Neural progenitor cell (in vitro differentiated cells): ENCODE data around the gene CCDC97. TPM values are rescaled to one million over a fixed set of nuclear protein-coding genes. Genes with fewer than 3 reads are reported as not detected.

ENCODE experiments used
- DNase-seq: peaks from one replicate; pipeline ENCODE4 v3.0.0-alpha.2; 2016; ENCODE audit warnings: low spot score
- H2AFZ ChIP-seq: fragments of 200-600 bp; sonication (generic); replicated peaks from 2 replicates; pipeline ENCODE4 v1.6.1; 2016; ENCODE audit warnings: antibody characterized with exemption
- H3F3A ChIP-seq: fragments of 200-600 bp; sonication (generic); 2 replicates; pipeline ENCODE4 v1.6.1; 2016; ENCODE audit warnings: antibody characterized with exemption, low read depth
- H3K27ac ChIP-seq: fragments of 200-600 bp; sonication (generic); 2 replicates; pipeline ENCODE4 v1.5.1; 2016; ENCODE audit warnings: mild to moderate bottlenecking
- H3K27me3 ChIP-seq: fragments of 200-600 bp; sonication (generic); 2 replicates; pipeline ENCODE4 v1.6.1; 2016; ENCODE audit warnings: mild to moderate bottlenecking, moderate library complexity
- H3K36me3 ChIP-seq: fragments of 200-600 bp; sonication (generic); 2 replicates; pipeline ENCODE4 v1.5.1; 2016
- H3K4me1 ChIP-seq: fragments of 200-600 bp; sonication (generic); 2 replicates; pipeline ENCODE4 v1.6.1; 2016; ENCODE audit warnings: mixed run types
- H3K4me2 ChIP-seq: fragments of 200-600 bp; sonication (generic); 2 replicates; pipeline ENCODE4 v1.6.1; 2016
- H3K4me3 ChIP-seq: fragments of 200-600 bp; sonication (generic); 2 replicates; pipeline ENCODE4 v1.5.1; 2016
- H3K79me2 ChIP-seq: fragments of 200-600 bp; sonication (generic); 2 replicates; pipeline ENCODE4 v1.6.1; 2016; ENCODE audit warnings: low read depth
- H3K9ac ChIP-seq: fragments of 200-600 bp; sonication (generic); 2 replicates; pipeline ENCODE4 v1.6.1; 2016
- H3K9me3 ChIP-seq: fragments of 200-600 bp; sonication (generic); 2 replicates; pipeline ENCODE4 v1.5.1; 2016; ENCODE audit warnings: low read depth
- H4K20me1 ChIP-seq: fragments of 200-600 bp; sonication (generic); 2 replicates; pipeline ENCODE4 v1.6.1; 2016; ENCODE audit warnings: low read depth
- H3K27ac Mint-ChIP-seq: 3 replicates; pipeline ENCODE4 v1.8.0; 2021; ENCODE audit warnings: mixed read lengths
- H3K27me3 Mint-ChIP-seq: 2 replicates; pipeline ENCODE4 v1.8.0; 2022; ENCODE audit warnings: low read depth, mild to moderate bottlenecking, inconsistent platforms, moderate library complexity, mixed read lengths; ENCODE audit not compliant: insufficient read depth
- H3K36me3 Mint-ChIP-seq: 3 replicates; pipeline ENCODE4 v1.8.0; 2021; ENCODE audit warnings: mixed read lengths
- H3K4me1 Mint-ChIP-seq: 3 replicates; pipeline ENCODE4 v1.8.0; 2021; ENCODE audit warnings: mixed read lengths
- H3K4me3 Mint-ChIP-seq: 3 replicates; pipeline ENCODE4 v1.8.0; 2021; ENCODE audit warnings: mild to moderate bottlenecking, moderate library complexity, mixed read lengths
- H3K9me3 Mint-ChIP-seq: 3 replicates; pipeline ENCODE4 v1.8.0; 2020; ENCODE audit warnings: mixed read lengths
- CTCF ChIP-seq: fragments of 200-600 bp; sonication (generic); IDR thresholded peaks from 2 replicates; pipeline ENCODE4 v1.5.1; 2017; ENCODE audit warnings: antibody characterized with exemption, mild to moderate bottlenecking
- EZH2 ChIP-seq: fragments of 200-600 bp; sonication (generic); IDR thresholded peaks from 2 replicates; pipeline ENCODE4 v1.6.1; 2017; ENCODE audit warnings: antibody characterized with exemption, mild to moderate bottlenecking, moderate library complexity
- EZH2phosphoT487 ChIP-seq: fragments of 200-600 bp; sonication (generic); IDR thresholded peaks from 2 replicates; pipeline ENCODE4 v1.6.1; 2017; ENCODE audit warnings: antibody characterized with exemption
- small RNA-seq: library from RNA; depleted of rRNA; stranded (forward); fragments of <200 nt; gene quantifications from one replicate; pipeline ENCODE3, GENCODE V24; 2015
- total RNA-seq: library from RNA; depleted of rRNA; stranded (reverse); fragments of >200 nt; gene quantifications from 2 replicates; pipeline ENCODE4 v1.2.3, GENCODE V29; 2015; ENCODE audit warnings: low replicate concordance

The CCDC97 gene
- total RNA-seq, 1 donor from 2014 or later: 19.1 TPM

- Mint-ChIP-seq H3K27me3 (peaks cover 6% of the 10 kb centered on the region), H3K4me1 (peaks cover 4% of the 10 kb centered on the region), H3K9me3 (no peaks in the 10 kb centered on the region), H3K4me3 (no peak overlapping the region), H3K27ac (no peak overlapping the region), H3K36me3 (peaks cover 3% of the 10 kb centered on the region)
- no peak overlapping the region for H3K9ac ChIP-seq
- peaks cover 2% of the 10 kb centered on the region for H3K79me2 ChIP-seq
- no peaks in the 10 kb centered on the region for H4K20me1 ChIP-seq
- DNase-seq: no peak
- TF ChIP-seq EZH2 (no peak), CTCF (no peak), EZH2phosphoT487 (no peak)
- no peak overlapping the region for H3K4me3 ChIP-seq
- no peaks in the 10 kb centered on the region for H3K9me3 ChIP-seq
- H3K4me1 ChIP-seq: no peaks in the 10 kb centered on the region
- no peaks in the 10 kb centered on the region for H3K27me3 ChIP-seq
- H3K4me2 ChIP-seq: no peak overlapping the region
- no peak overlapping the region for H2AFZ ChIP-seq
- no peaks in the 10 kb centered on the region for H3F3A ChIP-seq
- no peaks in the 10 kb centered on the region for H3K36me3 ChIP-seq
- no peak overlapping the region for H3K27ac ChIP-seq
Measured at GRCh38 chr19:41371541-41371940, 61.6 kb downstream of the CCDC97 start.

- no peaks in the 10 kb centered on the region for H3F3A ChIP-seq
- TF ChIP-seq CTCF (no peak), EZH2phosphoT487 (no peak), EZH2 (no peak)
- no peak overlapping the region for H3K9ac ChIP-seq
Measured at GRCh38 chr19:41372501-41372900, 62.5 kb downstream of the CCDC97 start.

GRCh38 chr19:41373993-41374392 is 64.0 kb downstream of the CCDC97 start:
- Histone ChIP-seq H3K36me3 (no peaks in the 10 kb centered on the region), H3K4me3 (no peak overlapping the region), H3K9me3 (no peaks in the 10 kb centered on the region), H3K4me2 (no peak overlapping the region), H3K4me1 (no peaks in the 10 kb centered on the region), H3K27me3 (no peaks in the 10 kb centered on the region), H3K79me2 (no peaks in the 10 kb centered on the region), H3K9ac (no peak overlapping the region), H3K27ac (no peak overlapping the region), H3F3A (no peaks in the 10 kb centered on the region), H4K20me1 (no peaks in the 10 kb centered on the region), H2AFZ (no peak overlapping the region)
- no peak for DNase-seq
- Mint-ChIP-seq H3K4me3 (no peak overlapping the region), H3K27ac (no peak overlapping the region), H3K27me3 (peaks cover 5% of the 10 kb centered on the region), H3K9me3 (no peaks in the 10 kb centered on the region), H3K36me3 (peaks cover 2% of the 10 kb centered on the region), H3K4me1 (peaks cover 13% of the 10 kb centered on the region)
- no peak for TF ChIP-seq EZH2phosphoT487
- TF ChIP-seq EZH2: no peak
- TF ChIP-seq CTCF: no peak

More at GRCh38 chr19:41372501-41372900, 62.5 kb downstream of the CCDC97 start:
- DNase-seq: no peak
- H3K79me2 ChIP-seq: no peaks in the 10 kb centered on the region
- no peak overlapping the region for H3K27ac Mint-ChIP-seq
- H3K4me3 Mint-ChIP-seq: no peak overlapping the region
- H3K27ac ChIP-seq: no peak overlapping the region
- H3K9me3 ChIP-seq: no peaks in the 10 kb centered on the region
- H2AFZ ChIP-seq: no peak overlapping the region
- peaks cover 6% of the 10 kb centered on the region for H3K27me3 Mint-ChIP-seq
- H3K4me1 Mint-ChIP-seq: peaks cover 10% of the 10 kb centered on the region
- no peaks in the 10 kb centered on the region for H3K36me3 ChIP-seq
- peaks cover 2% of the 10 kb centered on the region for H3K36me3 Mint-ChIP-seq
- no peaks in the 10 kb centered on the region for H3K27me3 ChIP-seq
- H3K4me1 ChIP-seq: no peaks in the 10 kb centered on the region
- no peaks in the 10 kb centered on the region for H4K20me1 ChIP-seq
- H3K4me3 ChIP-seq: no peak overlapping the region
- H3K4me2 ChIP-seq: no peak overlapping the region
- no peaks in the 10 kb centered on the region for H3K9me3 Mint-ChIP-seq

Small RNA genes within 50 kb of the gene (small RNA-seq; reads per million reads assigned to genes)
- not detected for gene RN7SL34P

Other genes starting within 250 kb of the CCDC97 start
- gene CYP2A13, start 221.7 kb upstream of the CCDC97 start, total RNA-seq: not detected in 2 replicates
- not detected in 2 replicates for gene CYP2F1, start 195.7 kb upstream of the CCDC97 start, total RNA-seq
- gene CYP2S1, start 117.0 kb upstream of the CCDC97 start, total RNA-seq: 2.0 and 8.3 TPM in 2 replicates
- gene AXL, start 90.9 kb upstream of the CCDC97 start, total RNA-seq: 24.7 and 45.6 TPM in 2 replicates
- gene HNRNPUL1, start 45.8 kb upstream of the CCDC97 start, total RNA-seq: 126 and 188 TPM in 2 replicates
- gene TGFB1, start 43.8 kb downstream of the CCDC97 start, total RNA-seq: 0.65 and 1.3 TPM in 2 replicates
- gene B9D2, start 54.0 kb downstream of the CCDC97 start, total RNA-seq: 2.5 and 5.5 TPM in 2 replicates
- gene TMEM91, start 66.4 kb downstream of the CCDC97 start, total RNA-seq: 4.5 and 10.7 TPM in 2 replicates
- 10.3 and 26.0 TPM in 2 replicates for gene EXOSC5, start 87.2 kb downstream of the CCDC97 start, total RNA-seq
- 25.7 and 62.8 TPM in 2 replicates for gene BCKDHA, start 87.6 kb downstream of the CCDC97 start, total RNA-seq
- 1.3 TPM in 1 of 2 replicates, not detected in the other for gene B3GNT8, start 117.2 kb downstream of the CCDC97 start, total RNA-seq
- 39.8 and 89.4 TPM in 2 replicates for gene DMAC2, start 129.7 kb downstream of the CCDC97 start, total RNA-seq
- not detected in 2 replicates for gene ERICH4, start 133.0 kb downstream of the CCDC97 start, total RNA-seq